ENCODE measurements around the gene CABP4. TPM values are rescaled to one million over a fixed set of nuclear protein-coding genes. Genes with fewer than 3 reads are reported as not detected.

The CABP4 gene
- total RNA-seq, 1 donor from 2014 or later, result 1.1 TPM

DNA sequence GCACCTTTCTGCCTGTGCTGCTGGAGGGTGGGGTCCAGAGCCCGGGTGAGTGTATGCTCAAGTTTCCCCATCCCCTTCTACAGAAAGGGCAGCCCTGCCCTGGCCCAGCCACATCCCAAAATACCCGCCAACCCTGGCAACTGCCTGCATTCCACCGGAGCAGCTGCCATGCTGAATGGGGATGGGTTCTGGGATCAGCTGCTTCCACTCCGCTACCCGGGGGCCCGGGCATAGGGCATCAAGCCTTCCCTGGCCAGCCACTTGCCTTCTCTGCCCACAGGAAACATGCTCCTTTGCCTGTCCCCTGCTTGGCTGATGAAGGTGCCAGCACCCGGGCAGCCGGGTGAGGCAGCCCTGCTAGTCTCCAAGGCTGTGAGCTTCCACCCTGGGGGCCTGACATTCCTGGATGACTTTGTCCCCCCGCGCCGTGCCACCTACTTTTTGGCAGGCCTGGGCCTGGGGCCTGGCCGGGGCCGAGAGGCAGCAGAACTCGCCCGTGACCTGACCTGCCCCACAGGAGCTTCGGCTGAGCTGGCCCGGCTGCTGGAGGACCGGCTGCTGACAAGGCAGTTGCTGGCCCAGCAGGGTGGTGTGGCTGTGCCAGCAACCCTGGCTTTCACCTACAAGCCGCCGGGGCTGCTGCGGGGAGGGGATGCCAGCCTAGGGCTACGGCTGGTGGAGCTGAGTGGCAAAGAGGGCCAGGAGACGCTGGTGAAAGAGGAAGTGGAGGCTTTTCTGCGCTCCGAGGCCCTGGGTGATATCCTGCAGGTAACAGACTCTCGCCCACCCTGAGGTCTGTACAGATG lies 36.5 kb upstream of the CABP4 start:
- peak; percentile 79 for DNase-seq (ENCODE audit: low spot score)

DNA sequence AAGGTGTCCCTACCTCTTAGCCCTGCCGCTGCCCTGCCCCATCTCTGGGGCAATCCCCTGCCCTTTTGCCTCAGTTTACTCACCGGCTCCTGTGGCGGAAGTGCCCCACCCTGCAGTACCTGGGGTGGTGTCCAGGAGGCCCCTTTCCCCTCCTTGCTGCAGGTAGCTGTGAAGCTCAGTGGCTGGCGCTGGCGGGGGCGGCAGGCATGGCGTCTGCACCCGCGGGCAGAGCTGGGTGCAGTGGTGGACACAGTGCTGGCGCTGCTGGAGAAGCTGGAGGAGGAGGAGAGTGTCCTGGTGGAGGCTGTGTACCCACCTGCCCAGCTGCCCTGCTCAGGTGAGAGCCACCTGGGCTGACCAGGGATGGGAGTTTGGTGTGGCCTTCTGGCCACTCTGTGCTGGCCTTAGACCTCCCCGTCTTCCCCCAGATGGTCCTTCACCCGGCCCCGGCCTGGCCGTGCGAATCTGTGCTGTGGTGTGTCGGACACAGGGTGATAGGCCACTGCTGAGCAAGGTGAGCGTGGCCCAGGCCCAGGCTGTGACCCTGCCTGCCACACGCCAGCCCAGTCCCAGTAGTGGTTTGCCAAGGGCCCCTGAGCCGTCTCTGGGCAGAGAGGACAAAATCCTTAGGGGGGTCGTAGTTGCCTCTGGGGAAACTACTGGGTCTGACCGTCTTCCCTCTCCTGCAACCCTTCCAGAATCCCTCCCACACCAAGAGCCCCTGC lies 35.7 kb upstream of the CABP4 start:
- no peak for DNase-seq (ENCODE audit: low spot score)
- ATAC-seq, result no peak

More for the DNA sequence above, 36.5 kb upstream of the CABP4 start:
- peak; percentile 68 for ATAC-seq

DNA sequence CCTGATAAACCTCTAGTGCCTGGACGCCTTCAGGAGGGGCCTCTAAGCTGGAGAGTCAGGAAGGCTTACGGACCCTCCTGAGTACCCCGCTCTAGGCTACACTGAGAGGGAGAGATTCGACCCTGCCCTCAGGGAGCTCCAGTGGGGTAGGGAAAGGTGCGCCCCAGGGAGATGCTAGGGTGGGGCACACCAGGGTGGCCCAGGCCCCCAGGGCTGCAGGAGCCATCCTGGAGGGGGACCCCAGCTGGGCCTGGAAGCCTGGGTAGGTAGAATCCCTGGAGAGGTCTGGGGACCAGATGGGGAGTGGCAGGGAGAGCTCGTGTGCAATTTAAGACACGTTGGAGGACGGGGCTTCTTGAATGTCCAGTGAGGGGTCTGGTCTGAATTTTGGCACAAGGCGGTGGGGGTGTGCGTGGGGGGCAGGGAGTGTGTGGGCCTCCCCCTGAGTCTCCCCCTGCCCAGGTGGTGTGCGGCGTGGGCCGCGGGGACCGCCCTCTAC lies 35.0 kb upstream of the CABP4 start:
- ATAC-seq (no peak), DNase-seq (ENCODE audit: low spot score) (no peak)

DNA sequence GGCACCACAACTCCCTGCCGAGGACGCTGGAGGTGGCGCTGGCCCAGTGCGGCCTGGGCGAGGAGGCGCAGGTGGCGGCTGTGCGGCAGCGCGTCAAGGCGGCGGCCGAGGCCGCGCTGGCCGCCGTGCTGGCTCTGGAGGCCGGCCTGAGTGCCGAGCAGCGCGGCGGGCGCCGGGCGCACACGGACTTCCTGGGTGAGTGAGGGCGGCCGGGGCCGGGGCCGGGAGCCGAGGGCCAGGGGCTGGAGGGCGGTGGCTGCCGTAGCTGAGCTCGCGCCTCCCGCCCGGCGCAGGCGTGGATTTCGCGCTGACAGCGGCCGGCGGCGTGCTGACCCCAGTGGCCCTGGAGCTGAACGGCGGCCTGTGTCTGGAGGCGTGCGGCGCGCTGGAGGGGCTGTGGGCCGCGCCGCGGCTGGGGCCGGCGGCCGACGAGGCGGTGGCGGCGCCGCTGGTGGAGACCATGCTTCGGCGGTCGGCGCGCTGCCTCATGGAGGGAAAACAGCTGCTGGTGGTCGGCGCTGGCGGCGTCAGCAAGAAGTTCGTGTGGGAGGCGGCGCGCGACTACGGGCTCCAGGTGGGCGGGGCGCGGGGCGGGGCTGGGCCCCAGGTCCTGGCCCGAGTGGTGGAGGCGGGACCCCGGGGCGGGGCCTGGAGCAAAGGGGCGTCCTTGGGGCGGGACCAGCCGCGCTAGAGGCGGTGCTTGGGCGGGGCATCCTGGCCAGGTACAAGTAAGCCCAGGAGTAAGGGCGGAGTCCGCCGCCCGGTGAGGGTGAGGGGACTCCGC lies 34.3 kb upstream of the CABP4 start:
- DNase-seq (ENCODE audit: low spot score) (peak; percentile 99), ATAC-seq (peak; percentile 91)

DNA sequence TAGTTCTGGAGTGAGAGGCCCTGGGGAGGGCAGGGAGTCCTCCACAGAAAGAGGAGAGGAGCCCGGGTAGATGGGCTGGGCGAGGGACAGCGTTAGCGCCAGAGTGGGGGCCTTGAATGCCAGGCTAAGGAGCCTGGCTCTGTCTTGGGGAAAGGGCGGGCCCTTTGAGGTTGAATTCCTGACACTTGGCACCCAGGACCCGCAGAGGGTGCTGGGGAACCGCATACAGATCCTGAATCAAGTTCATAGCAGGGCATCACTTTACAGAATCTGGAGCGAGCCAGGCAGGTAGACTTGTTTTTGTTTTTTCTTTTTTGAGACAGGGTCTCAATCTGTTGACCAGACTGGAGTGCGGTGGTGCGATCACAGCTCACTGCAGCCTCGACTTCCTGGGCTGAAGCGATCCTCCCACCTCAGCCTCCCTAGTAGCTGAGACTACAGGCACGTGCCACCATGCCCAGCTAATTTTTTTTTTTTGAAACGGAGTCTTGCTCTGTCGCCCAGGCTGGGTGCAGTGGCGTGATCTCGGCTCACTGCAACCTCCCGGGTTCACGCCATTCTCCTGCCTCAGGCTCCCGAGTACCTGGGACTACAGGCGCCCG lies 33.6 kb upstream of the CABP4 start:
- ATAC-seq, result peak; percentile 7
- no peak for DNase-seq (ENCODE audit: low spot score)

DNA sequence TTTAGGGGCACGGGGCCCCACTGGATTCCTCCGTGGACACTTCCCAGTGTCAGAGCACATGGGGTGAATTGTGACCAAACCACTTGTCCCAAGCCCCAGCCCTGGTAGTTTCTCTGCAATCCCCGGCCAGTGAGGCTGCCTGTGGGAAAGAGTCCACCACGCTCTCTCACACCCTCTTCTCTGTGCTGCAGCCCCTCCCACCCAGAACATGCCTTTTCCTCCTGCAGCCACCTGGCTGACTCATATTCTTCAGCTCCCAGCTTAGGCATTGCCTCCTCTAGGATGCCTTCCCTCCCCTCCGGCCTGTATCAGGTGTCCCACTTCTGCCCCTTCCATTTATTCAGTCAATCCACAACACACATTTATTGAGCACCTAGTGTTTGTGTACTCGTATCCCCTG lies 32.3 kb upstream of the CABP4 start:
- no peak for DNase-seq (ENCODE audit: low spot score)

DNA sequence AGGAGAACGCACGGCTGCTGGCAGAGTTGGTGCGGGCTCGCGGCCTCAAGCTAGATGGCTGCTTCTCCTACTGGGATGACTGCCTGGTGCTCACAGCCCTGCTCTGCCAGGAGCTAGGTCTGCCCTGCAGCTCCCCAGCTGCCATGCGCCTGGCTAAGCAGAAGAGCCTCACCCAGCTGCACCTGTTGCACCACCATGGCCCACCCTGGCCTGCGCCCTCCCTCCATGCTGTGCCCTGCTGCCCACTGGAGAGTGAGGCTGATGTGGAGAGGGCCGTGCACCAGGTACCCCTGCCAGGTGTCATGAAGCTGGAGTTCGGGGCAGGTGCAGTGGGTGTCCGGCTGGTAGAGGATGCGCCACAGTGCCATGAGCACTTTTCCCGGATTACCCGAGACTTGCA lies 31.7 kb upstream of the CABP4 start:
- no peak for ATAC-seq
- no peak for DNase-seq (ENCODE audit: low spot score)

More for the DNA sequence above, 32.3 kb upstream of the CABP4 start:
- ATAC-seq, result no peak

DNA sequence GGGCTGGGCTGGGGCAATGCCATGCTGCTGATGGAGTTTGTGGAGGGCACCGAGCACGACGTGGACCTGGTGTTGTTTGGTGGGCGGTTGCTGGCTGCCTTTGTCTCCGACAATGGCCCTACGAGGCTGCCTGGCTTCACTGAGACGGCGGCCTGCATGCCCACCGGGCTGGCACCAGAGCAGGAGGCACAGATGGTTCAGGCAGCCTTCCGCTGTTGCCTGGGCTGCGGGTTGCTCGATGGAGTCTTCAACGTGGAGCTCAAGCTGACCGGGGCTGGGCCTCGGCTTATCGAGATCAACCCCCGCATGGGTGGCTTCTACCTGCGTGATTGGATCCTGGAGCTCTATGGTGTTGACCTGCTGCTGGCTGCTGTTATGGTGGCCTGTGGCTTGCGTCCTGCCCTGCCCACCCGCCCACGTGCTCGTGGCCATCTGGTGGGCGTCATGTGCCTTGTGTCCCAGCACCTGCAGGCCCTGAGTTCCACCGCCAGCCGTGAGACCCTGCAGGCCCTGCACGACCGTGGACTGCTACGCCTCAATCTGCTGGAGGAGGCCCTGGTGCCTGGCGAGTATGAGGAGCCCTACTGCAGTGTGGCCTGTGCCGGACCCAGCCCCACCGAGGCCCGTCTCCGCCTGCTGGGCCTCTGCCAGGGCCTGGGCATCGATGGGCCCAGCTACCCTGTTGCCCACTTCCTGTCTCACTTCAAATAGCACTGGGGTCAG lies 31.1 kb upstream of the CABP4 start:
- DNase-seq (ENCODE audit: low spot score), result no peak
- ATAC-seq, result no peak

DNA sequence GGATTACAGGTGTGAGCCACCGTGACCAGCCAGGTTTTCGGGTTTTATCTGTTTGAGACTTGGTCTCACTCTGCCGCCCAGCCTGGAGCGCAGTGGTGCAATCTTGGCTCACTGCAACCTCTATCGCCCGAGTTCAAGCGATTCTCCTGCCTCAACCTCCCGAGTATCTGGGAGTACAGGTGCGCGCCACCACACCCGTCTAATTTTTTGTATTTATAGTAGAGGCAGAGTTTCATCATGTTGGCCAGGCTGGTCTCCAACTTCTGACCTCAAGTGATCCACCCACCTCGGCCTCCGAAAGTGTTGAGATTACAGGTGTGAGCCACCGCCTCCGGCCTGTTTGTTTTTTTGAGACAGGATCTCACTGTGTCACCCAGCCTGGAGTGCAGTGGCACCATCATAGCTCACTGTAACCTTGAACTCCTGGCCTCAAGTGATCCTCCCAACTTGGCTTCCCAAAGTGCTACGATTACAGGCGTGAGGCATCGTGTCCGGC lies 27.7 kb upstream of the CABP4 start:
- peak; percentile 55 for ATAC-seq
- peak; percentile 65 for DNase-seq (ENCODE audit: low spot score)

DNA sequence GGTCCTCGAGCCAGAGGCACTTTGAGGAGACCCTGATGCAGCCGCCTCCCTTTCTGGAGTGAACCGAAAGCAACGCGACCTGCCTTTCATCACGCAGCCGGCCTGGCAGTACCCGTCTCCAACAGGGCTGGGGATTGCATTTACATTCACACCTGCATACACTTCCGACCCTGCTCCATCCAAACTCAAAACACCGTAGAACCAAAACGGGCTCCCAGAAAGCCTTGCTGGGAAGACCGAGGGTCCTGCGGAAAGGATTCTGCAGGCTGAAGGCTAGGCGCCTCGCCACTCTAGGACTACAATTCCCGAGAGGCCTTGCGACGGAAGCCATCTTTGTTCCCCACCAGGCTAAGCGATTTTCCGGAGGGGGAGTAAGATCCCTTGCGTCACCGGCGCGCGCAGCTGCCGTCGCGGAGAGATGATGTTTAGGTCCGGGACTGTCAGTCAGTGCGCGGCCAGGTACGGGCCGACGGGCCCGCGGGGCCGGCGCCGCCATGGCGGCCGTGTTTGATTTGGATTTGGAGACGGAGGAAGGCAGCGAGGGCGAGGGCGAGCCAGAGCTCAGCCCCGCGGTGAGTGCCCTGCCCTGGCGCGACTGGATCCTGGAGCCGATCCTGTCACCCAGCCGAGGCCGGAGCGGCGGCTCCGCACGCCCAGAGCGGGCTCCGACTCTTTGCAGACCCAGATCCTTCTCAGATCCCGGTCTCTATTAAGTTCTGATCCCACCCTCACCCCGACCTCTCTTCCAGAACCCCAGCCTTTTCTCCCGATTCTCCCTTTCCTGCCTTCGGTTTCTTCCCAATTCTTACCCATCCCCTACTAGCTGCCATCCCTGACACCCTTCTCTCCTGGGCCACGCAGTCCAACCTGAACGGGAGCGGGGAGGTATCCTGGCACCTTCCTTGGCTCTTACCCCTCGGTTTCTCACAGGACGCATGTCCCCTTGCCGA lies 26.8 kb upstream of the CABP4 start, which contains the start of gene RPS6KB2:
TSS of gene RPS6KB2 (plus strand) at position 443 of the 950 bp plus-strand sequence. CDS start at position 495, 52 bp downstream.
- DNase-seq (ENCODE audit: low spot score) (peak; percentile 99), ATAC-seq (peak; percentile 91)

DNA sequence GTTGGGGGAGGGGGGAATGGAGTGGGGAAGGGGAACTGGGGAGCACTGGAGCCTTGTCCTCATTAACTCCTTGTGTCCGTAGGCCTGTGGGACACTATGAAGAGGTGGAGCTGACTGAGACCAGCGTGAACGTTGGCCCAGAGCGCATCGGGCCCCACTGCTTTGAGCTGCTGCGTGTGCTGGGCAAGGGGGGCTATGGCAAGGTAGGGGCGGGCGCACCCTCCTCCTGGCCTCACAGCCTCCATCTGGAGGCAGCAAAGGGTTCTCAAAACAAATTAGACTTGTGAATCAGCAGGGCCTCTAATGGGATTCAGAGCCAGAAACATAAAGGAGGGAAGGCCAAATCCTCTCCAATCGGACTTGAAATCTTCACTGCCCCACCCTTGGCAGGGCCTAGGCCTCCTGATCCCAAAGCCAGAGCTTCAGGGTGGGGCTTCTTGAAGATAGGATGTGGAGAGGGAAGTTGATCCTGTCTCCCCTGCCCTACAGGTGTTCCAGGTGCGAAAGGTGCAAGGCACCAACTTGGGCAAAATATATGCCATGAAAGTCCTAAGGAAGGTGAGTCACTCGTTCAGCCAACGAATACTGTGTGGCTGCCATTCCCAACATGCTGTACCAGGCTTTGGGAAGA lies 26.0 kb upstream of the CABP4 start:
- ATAC-seq, result no peak
- no peak for DNase-seq (ENCODE audit: low spot score)

DNA sequence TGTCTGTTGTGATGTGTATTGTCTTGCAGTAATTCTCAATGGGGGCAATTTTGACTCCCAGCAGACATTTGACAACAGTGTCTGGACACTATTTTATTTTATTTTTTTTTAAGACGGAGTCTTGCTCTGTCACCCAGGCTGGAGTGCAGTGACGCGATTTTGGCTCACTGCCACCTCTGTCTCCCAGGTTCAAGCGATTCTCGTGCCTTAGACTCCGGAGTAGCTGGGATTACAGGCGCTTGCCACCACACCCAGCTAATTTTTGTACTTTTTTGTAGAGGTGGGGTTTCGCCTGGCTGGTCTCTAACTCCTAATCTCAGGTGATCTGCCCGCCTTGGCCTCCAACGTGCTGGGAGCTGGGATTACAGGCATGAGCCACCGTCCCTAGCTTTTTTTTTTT lies 25.4 kb upstream of the CABP4 start:
- DNase-seq (ENCODE audit: low spot score), result no peak
- ATAC-seq, result no peak

DNA sequence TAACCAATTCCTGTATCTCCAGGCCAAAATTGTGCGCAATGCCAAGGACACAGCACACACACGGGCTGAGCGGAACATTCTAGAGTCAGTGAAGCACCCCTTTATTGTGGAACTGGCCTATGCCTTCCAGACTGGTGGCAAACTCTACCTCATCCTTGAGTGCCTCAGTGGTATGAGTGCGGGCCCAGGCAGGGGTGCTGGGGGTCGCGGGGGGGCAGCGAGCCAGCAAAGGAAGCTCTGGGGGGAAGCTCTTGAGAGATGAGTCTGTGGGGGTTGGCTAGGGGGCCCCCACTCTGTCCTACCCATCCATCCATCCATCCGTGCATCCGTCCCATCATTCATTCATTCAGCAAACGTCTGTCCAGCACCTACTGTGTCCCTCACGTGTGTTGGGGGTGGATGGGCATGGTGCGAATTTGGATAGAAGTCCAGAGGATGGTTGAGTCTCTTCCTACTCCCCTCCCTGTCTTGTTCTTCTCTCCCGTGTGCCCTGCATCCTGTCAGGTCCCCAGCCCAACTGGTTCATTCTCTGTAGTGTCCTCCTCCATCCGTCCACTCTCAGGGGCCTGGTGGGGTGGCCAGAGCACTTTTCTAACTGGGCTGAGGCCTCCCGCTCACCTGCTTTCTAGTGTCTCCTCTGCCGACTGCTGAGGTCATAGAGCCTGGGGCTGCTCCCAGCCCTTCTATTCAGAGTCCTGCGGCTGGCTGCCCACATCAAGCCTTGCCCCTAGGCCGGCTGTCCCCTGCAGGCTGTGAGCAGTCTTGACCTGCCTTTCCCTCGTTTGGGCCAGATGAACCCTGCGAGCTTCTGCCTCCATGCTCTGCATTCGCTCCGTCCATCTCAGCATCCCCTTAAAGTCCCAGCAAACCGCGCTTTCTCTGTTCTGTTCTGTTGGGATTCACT lies 23.6 kb upstream of the CABP4 start:
- DNase-seq (ENCODE audit: low spot score) (no peak), ATAC-seq (no peak)

DNA sequence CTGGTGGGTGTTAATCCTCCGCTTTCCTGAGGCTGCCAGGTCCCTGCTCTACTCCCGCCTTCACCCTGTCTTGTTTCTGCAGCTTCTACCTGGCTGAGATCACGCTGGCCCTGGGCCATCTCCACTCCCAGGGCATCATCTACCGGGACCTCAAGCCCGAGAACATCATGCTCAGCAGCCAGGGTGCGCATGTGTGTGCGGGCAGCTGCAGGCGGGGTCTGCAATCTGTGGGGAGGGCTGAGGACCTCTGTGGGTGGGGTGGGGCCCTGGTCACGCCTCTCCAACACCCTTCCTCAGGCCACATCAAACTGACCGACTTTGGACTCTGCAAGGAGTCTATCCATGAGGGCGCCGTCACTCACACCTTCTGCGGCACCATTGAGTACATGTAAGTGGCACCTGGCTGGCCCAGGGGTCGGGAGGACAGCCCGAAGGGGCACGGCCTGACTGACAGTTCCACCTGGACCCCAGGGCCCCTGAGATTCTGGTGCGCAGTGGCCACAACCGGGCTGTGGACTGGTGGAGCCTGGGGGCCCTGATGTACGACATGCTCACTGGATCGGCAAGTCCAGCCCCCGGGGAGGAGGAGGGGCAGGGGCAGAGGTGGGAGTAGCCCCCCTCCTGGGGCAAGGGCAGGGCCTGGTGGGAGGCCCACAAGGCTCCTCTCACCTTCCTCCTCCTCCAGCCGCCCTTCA lies 22.4 kb upstream of the CABP4 start:
- ATAC-seq (no peak), DNase-seq (ENCODE audit: low spot score) (no peak)

DNA sequence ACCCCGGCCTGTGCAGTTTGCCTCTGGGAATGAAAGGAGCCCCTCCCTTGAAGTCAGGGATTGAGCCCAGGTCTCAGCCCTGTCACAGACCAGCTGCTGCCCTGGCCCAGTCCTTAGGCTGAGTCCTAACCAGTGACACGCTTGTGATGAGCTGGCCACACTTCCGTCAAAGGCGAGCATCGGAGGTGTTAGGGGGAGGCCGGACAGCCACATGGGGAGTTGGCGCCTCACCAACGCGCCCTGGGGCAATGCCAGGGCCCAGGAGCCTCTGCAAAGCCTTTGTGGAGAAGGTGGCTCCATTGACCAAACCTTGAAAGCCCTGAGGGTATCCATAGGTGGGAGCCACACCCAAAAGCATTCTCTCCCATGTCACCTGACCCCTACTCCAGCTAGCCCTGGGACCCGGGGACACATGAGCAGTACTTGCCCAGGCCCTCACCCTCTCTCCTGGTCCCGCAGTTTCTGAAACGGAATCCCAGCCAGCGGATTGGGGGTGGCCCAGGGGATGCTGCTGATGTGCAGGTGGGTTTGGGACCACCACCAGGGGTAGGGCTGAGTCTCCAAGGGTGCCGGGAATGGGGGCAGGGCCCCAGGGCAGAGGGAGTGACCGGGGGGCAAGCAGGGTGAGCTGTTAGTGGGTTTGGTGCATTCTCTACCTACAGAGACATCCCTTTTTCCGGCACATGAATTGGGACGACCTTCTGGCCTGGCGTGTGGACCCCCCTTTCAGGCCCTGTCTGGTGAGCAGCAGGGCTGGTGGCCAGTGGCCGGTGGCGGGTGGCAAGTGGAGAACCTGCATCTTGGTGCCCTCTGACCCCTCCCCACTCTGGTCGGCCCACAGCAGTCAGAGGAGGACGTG lies 21.4 kb upstream of the CABP4 start:
- DNase-seq (ENCODE audit: low spot score), result no peak

More for the DNA sequence above, 21.4 kb upstream of the CABP4 start:
- no peak for ATAC-seq
